GM06990 (cell line): ENCODE results near the gene DOCK2.

Source experiments
- DNase-seq: peaks from one replicate; pipeline ENCODE4 v3.0.0-alpha.2; 2011; ENCODE audit not compliant: insufficient read length; ENCODE audit errors: extremely low read depth
- H3K27me3 ChIP-seq: replicated peaks from 2 replicates; pipeline ENCODE4 v1.6.0; 2011; ENCODE audit warnings: low read length; ENCODE audit not compliant: control insufficient read depth, insufficient read depth
- H3K36me3 ChIP-seq: 2 replicates; pipeline ENCODE4 v1.5.1; 2011; ENCODE audit warnings: low read length; ENCODE audit not compliant: control insufficient read depth, insufficient read depth
- H3K4me3 ChIP-seq: replicated peaks from 2 replicates; pipeline ENCODE4 v1.5.1; 2011; ENCODE audit warnings: low read depth, mild to moderate bottlenecking, control low read depth, low read length
- CTCF ChIP-seq: IDR thresholded peaks from 2 replicates; pipeline ENCODE4 v1.5.1; 2011; ENCODE audit warnings: low read length, control low read depth, mild to moderate bottlenecking, inconsistent platforms; ENCODE audit not compliant: insufficient read depth, poor library complexity, severe bottlenecking

The DOCK2 gene

GRCh38 chr5:170117736-170118135 is 480.7 kb downstream of the DOCK2 start:
- no peak for DNase-seq
- H3K36me3 ChIP-seq: no peaks in the 10 kb centered on the region
- no peak overlapping the region for H3K4me3 ChIP-seq
- TF ChIP-seq CTCF: no peak
- no peaks in the 10 kb centered on the region; the same call in 1 of the 2 replicates for H3K27me3 ChIP-seq

- Histone ChIP-seq H3K36me3 (no peaks in the 10 kb centered on the region), H3K4me3 (no peak overlapping the region), H3K27me3 (no peaks in the 10 kb centered on the region; the same call in none of the 2 replicates)
- no peak for TF ChIP-seq CTCF
- no peak for DNase-seq
Measured at GRCh38 chr5:170120576-170120975, 483.5 kb downstream of the DOCK2 start.

GRCh38 chr5:170121321-170121720 is 484.2 kb downstream of the DOCK2 start:
- TF ChIP-seq CTCF: no peak
- H3K36me3 ChIP-seq: no peaks in the 10 kb centered on the region
- no peaks in the 10 kb centered on the region; the same call in none of the 2 replicates for H3K27me3 ChIP-seq
- H3K4me3 ChIP-seq: no peak overlapping the region
- no peak for DNase-seq

GRCh38 chr5:170126061-170126460 is 489.0 kb downstream of the DOCK2 start:
- Histone ChIP-seq H3K27me3 (no peaks in the 10 kb centered on the region; the same call in 1 of the 2 replicates), H3K36me3 (no peaks in the 10 kb centered on the region), H3K4me3 (no peak overlapping the region)
- DNase-seq: no peak
- no peak for TF ChIP-seq CTCF

- no peaks in the 10 kb centered on the region for H3K36me3 ChIP-seq
- no peaks in the 10 kb centered on the region; the same call in 1 of the 2 replicates for H3K27me3 ChIP-seq
- no peak for DNase-seq
- no peak for TF ChIP-seq CTCF
- no peak overlapping the region for H3K4me3 ChIP-seq
Measured at GRCh38 chr5:170126626-170127025, 489.6 kb downstream of the DOCK2 start.

GRCh38 chr5:170131235-170131634 is 494.2 kb downstream of the DOCK2 start:
- Histone ChIP-seq H3K36me3 (no peaks in the 10 kb centered on the region), H3K4me3 (no peak overlapping the region), H3K27me3 (no peaks in the 10 kb centered on the region)
- DNase-seq: no peak
- TF ChIP-seq CTCF: no peak
